Thyroid gland (tissue), 4 donors: Measurements from ENCODE around the gene ANAPC7.
"Not testable (repeated sequence)": the region's sequence is repeated elsewhere in the genome, so short reads cannot be mapped to it uniquely, and the experiment has no call there.

ENCODE experiments used
- CTCF ChIP-seq, 6 experiments: fragments of 200-600 bp in 3 of 6; fragments of 450-650 bp in 3 of 6; sonication (generic) in 3 of 6; IDR thresholded peaks; one replicate each; pipeline ENCODE4 v1.5.1; 2016 to 2019; ENCODE audit warnings: antibody characterized with exemption in 6 of 6, mild to moderate bottlenecking in 2 of 6, inconsistent platforms in 1 of 6, moderate library complexity in 1 of 6
- POLR2A ChIP-seq, 2 donors: fragments of 450-650 bp; IDR thresholded peaks; one replicate each; pipeline ENCODE4 v1.6.1; 2017; ENCODE audit warnings: antibody characterized with exemption in 2 of 2, mild to moderate bottlenecking in 2 of 2, moderate library complexity in 1 of 2

- TF ChIP-seq CTCF, POLR2A (IDR thresholded peaks at IDR 0.05): not testable (repeated sequence)
These were observed 25.2 kb downstream of the ANAPC7 start for GRCh38 chr12:110378131-110378790.
